ENCODE data around the gene CDK16. TPM values are rescaled to one million over a fixed set of nuclear protein-coding genes. Genes with fewer than 3 reads are reported as not detected.

The CDK16 gene
- total RNA-seq, 1 donor: 91.6 TPM

DNA sequence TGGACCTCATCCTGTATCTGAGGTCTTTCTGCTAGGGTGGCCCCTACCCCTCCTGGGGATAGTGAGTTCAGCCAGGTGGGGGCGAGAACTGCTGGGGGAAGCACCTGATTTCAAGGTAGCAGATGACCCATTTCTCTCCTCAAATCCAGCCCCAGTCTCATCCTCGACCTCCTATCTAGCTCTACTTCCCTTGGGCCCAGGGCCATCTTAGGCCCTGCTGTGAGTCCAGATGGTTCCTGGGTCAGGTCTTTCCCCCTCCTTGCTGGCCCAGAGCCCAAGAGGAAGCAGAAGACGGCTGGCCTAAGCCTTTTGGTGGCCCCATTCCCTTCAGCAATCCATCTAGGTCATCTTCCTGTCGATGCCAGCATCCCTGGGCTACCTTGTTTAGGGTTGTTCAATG is 3.3 kb downstream of the CDK16 start:
- TF ChIP-seq, protein P1, sequence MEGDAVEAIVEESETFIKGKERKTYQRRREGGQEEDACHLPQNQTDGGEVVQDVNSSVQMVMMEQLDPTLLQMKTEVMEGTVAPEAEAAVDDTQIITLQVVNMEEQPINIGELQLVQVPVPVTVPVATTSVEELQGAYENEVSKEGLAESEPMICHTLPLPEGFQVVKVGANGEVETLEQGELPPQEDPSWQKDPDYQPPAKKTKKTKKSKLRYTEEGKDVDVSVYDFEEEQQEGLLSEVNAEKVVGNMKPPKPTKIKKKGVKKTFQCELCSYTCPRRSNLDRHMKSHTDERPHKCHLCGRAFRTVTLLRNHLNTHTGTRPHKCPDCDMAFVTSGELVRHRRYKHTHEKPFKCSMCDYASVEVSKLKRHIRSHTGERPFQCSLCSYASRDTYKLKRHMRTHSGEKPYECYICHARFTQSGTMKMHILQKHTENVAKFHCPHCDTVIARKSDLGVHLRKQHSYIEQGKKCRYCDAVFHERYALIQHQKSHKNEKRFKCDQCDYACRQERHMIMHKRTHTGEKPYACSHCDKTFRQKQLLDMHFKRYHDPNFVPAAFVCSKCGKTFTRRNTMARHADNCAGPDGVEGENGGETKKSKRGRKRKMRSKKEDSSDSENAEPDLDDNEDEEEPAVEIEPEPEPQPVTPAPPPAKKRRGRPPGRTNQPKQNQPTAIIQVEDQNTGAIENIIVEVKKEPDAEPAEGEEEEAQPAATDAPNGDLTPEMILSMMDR (IDR thresholded peaks at IDR 0.05; ENCODE audit: insufficient read depth, low read length): no peak
- DNase-seq (ENCODE audit: low read depth): no peak

DNA sequence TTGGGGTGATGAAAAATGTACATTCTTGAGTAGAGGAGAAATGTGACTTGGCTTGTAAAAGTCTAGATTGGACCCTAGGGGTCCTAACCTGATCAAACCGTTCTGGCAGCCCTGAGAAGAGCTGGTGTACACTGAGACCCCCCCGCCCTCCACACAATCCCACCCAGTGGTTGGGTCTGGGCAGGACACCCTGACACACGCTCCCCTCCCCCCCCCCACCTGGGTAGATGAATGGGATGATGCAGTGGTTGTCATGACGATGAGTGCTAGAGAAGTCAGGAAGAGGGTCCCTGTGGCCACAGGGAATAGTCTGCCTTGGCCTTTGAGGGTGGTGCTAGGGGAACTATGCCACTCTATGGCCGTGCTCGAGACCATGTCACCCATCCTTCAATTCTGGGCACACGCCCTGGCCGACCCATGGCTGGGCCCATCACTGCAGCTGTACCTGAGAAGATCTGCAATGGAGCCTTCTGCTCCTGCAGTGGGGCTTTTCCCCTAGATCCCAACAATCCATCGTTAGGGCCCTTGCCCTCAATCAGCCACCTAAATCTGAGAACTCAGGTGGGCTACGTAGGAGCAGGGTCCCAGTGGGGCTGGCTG is 4.4 kb downstream of the CDK16 start:
- H3K4me3 ChIP-seq (ENCODE audit: low read depth, low read length): no peak overlapping the region
- no peak for DNase-seq (ENCODE audit: low read depth)
- TF ChIP-seq, protein P1 (IDR thresholded peaks at IDR 0.05; ENCODE audit: insufficient read depth, low read length): no peak

More for the DNA sequence above, 3.3 kb downstream of the CDK16 start:
- no peak overlapping the region for H3K4me3 ChIP-seq (ENCODE audit: low read depth, low read length)

DNA sequence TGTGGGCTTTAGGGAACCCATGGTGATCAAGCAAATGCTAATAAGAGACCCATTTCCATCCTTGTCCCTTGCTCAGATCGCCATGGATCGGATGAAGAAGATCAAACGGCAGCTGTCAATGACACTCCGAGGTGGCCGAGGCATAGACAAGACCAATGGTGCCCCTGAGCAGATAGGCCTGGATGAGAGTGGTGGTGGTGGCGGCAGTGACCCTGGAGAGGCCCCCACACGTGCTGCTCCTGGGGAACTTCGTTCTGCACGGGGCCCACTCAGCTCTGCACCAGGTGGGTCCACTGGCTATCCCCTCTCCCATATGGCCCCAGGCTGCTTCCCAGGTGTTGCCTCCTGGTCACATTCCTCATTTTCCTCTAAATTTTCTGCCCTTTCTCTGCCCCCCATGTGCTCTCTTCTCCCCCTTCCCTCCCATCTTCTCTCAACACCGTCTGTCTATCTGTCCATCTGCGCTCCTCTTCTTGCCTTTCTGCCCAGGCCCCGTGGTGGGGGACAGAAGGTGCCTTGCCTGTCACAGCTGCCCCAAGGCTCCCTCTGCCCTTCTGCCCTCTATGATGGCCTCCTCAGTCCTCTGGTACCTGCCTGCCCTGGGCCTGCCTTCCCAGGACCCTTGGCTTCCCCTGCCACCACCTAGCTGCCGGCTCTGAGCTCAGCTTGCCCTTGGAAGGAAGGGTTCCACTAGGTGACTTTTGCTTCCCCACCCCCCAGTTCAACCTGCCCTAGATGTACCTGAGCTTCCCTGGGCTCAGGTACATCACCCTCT is 5.2 kb downstream of the CDK16 start:
- TF ChIP-seq, protein P1 (IDR thresholded peaks at IDR 0.05; ENCODE audit: insufficient read depth, low read length): no peak
- DNase-seq (ENCODE audit: low read depth): no peak
- H3K4me3 ChIP-seq (ENCODE audit: low read depth, low read length): no peak overlapping the region

DNA sequence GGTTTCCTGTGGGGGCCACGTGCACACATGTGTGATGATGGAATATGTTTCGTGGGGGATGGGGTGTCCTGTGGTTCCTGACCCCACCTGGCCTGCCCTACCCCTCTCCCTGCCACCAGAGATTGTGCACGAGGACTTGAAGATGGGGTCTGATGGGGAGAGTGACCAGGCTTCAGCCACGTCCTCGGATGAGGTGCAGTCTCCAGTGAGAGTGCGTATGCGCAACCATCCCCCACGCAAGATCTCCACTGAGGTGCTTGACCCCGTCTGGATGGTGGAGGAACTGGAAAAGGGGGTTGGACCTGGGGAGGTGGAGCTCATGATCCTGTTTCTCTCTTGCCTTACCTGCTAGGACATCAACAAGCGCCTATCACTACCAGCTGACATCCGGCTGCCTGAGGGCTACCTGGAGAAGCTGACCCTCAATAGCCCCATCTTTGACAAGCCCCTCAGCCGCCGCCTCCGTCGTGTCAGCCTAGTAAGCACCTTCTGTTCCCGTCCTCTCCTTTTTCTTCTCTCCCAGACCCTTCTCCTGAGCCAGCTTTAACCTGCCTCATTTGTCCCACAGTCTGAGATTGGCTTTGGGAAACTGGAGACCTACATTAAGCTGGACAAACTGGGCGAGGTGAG is 5.9 kb downstream of the CDK16 start:
- TF ChIP-seq, protein P1 (IDR thresholded peaks at IDR 0.05; ENCODE audit: insufficient read depth, low read length): no peak
- no peak overlapping the region for H3K4me3 ChIP-seq (ENCODE audit: low read depth, low read length)
- no peak for DNase-seq (ENCODE audit: low read depth)

DNA sequence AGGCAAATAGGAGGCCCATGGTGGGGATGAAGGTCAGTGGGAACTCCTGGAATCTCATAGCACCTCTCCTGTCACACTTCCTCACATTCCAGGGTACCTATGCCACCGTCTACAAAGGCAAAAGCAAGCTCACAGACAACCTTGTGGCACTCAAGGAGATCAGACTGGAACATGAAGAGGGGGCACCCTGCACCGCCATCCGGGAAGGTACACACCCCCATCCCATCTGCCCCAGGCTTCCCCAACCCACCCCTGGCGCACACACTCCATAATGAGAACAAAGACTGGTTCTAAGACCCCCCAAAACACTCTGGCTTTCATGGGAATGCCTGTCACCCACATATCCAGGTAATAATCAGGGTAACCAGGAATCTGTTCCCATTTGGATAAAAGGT is 6.4 kb downstream of the CDK16 start:
- TF ChIP-seq, protein P1 (IDR thresholded peaks at IDR 0.05; ENCODE audit: insufficient read depth, low read length): no peak
- no peak overlapping the region for H3K4me3 ChIP-seq (ENCODE audit: low read depth, low read length)
- no peak for DNase-seq (ENCODE audit: low read depth)

DNA sequence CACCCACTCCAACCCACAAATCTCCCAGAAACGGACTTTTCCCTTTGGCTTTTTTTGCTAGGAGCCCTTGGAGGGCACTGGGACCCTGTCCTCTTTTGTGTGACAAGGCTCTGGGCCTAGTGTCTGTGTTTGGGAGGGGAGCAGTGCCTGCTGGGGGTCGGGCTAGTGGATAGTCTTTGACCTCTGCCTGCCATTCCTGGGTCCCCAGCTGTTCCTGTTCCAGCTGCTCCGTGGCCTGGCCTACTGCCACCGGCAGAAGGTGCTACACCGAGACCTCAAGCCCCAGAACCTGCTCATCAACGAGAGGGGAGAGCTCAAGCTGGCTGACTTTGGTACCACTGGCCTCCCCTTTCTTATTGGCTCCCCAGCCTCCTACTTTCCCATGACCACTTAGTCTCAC is 7.6 kb downstream of the CDK16 start:
- DNase-seq (ENCODE audit: low read depth): no peak
- H3K4me3 ChIP-seq (ENCODE audit: low read depth, low read length): no peak overlapping the region

More for the DNA sequence above, 7.6 kb downstream of the CDK16 start:
- TF ChIP-seq, protein P1 (IDR thresholded peaks at IDR 0.05; ENCODE audit: insufficient read depth, low read length): no peak

Data from fibroblast of the aortic adventitia (primary cell).